Psoas muscle (tissue), 8 donors: ENCODE measurements around the gene DNAJC8. TPM values are rescaled to one million over a fixed set of nuclear protein-coding genes. Genes with fewer than 3 reads are reported as not detected.

Source experiments
- ATAC-seq, 4 donors: fragments of 200-7000 bp; cut with Tn5 transposase; one replicate each; pipeline ENCODE4 v1.9.1; 2020; ENCODE audit warnings: moderate library complexity in 3 of 4, mild to moderate bottlenecking in 2 of 4
- DNase-seq, 2 donors: peaks; one replicate each; pipeline ENCODE4 v3.0.0-alpha.2; 2020
- H3K27ac ChIP-seq: fragments of 200-600 bp; one replicate; pipeline ENCODE4 v1.8.0; 2022
- H3K27me3 ChIP-seq, 3 donors: fragments of 200-600 bp in 1 of 3; one replicate each; pipeline versions ENCODE4 v1.6.1 to v1.8.0; 2013 to 2022; ENCODE audit warnings: low read length in 2 of 3, mild to moderate bottlenecking in 2 of 3, moderate library complexity in 1 of 3; ENCODE audit not compliant: insufficient read depth in 3 of 3
- H3K36me3 ChIP-seq, 2 donors: fragments of 200-600 bp in 1 of 2; one replicate each; pipeline versions ENCODE4 v1.6.1 to v1.8.0; 2013 to 2022; ENCODE audit warnings: low read depth in 1 of 2, mild to moderate bottlenecking in 1 of 2, moderate library complexity in 1 of 2; ENCODE audit not compliant: insufficient read depth in 1 of 2
- H3K4me1 ChIP-seq: fragments of 200-600 bp; one replicate; pipeline ENCODE4 v1.8.0; 2022
- H3K4me3 ChIP-seq: fragments of 200-600 bp; one replicate; pipeline ENCODE4 v1.8.0; 2022; ENCODE audit warnings: mild to moderate bottlenecking
- H3K9me3 ChIP-seq: fragments of 200-600 bp; one replicate; pipeline ENCODE4 v1.8.0; 2022
- CTCF ChIP-seq: fragments of 200-600 bp; IDR thresholded peaks from one replicate; pipeline ENCODE4 v1.8.0; 2022; ENCODE audit warnings: antibody characterized with exemption
- WGBS, 3 donors: extraction: QIAGEN DNeasy Blood & Tissue Kit; methylation state at CpG; one replicate each; pipeline versions ENCODE4 v1.1.6 to v1.1.7; 2013; 5-methylcytosine and 5-hydroxymethylcytosine counted together
- intact Hi-C, 2 donors: fragments of 100-400 bp; cut with DNase I; formaldehyde crosslinking; loops; one replicate each; pipeline versions ENCODE4 v1.11.0 to v1.14.2; 2022
- polyA plus RNA-seq, 3 donors: library from polyadenylated mRNA; stranded (reverse); fragments of 200-250 nt; gene quantifications; one replicate each; pipeline ENCODE4 v1.2.3, GENCODE V29; 2013
- total RNA-seq, 4 donors: library from RNA; stranded (reverse); fragmentation: NEBNext Ultra II Directional in 2 of 4; extraction: Animal tissue kit (Norgen Biotek cat#: 25700) in 2 of 4; gene quantifications; one replicate each; pipeline versions ENCODE4 v1.2.1 to v1.2.4, GENCODE V29; 2021 to 2023
- donor health status: healthy with polysubstance abuse.
- donor health status: DM: no; HTN: no; CAD: no; lungs with moderate emphysema.
- donor health status: Bipolar disorder and iron deficiency.
- donor health status: healthy.
- donor health status: DM: yes; HTN: yes; CAD: no.
- donor health status: DM: no; HTN: no; CAD: no.
- donor health status: DM: no; HTN: no; CAD: no.
- donor health status: DM: yes; HTN: yes; CAD: no.

DNAJC8 gene
- total and polyA plus RNA-seq, 7 donors: 46.6 to 116 (median 64.0) TPM

GRCh38 chr1:28195780-28196179 is 37.0 kb downstream of the DNAJC8 start:
- WGBS, 3 donors: 94% methylated on average over 1 of the region's 1 CpG
- H3K4me1 ChIP-seq: no peaks in the 10 kb centered on the region
- no peaks in the 10 kb centered on the region for H3K9me3 ChIP-seq
- no peak overlapping the region for H3K27ac ChIP-seq
- H3K4me3 ChIP-seq: no peak overlapping the region
- no peak for DNase-seq
- no peaks in the 10 kb centered on the region for H3K27me3 ChIP-seq
- peaks cover 5 to 30% of the 10 kb centered on the region in 2 donors for H3K36me3 ChIP-seq
- ATAC-seq: no peak
- intact Hi-C loops: no loop called here
- no peak for TF ChIP-seq CTCF

GRCh38 chr1:28194326-28195035 is 38.3 kb downstream of the DNAJC8 start:
- DNase-seq (peak in 1 of 2 donors; percentile 28), ATAC-seq (no peak)
- Histone ChIP-seq H3K27me3 (no peaks in the 10 kb centered on the region), H3K9me3 (no peaks in the 10 kb centered on the region), H3K36me3 (peaks cover 1 to 17% of the 10 kb centered on the region in 2 donors), H3K4me1 (no peaks in the 10 kb centered on the region), H3K27ac (no peak overlapping the region), H3K4me3 (no peak overlapping the region)
- no peak for TF ChIP-seq CTCF
- WGBS, 3 donors: 73 to 82% (median 78%) methylated on average over 8 of the region's 8 CpGs
- intact Hi-C loops: no loop called here

- H3K27me3 ChIP-seq: no peaks in the 10 kb centered on the region
- ATAC-seq: no peak
- no peak for TF ChIP-seq CTCF
- no peaks in the 10 kb centered on the region for H3K9me3 ChIP-seq
- no peaks in the 10 kb centered on the region for H3K4me1 ChIP-seq
- 66 to 73% (median 70%) methylated on average over 8 of the region's 8 CpGs for WGBS, 3 donors
- H3K27ac ChIP-seq: no peak overlapping the region
- intact Hi-C loops: no loop called here
- no peak overlapping the region for H3K4me3 ChIP-seq
- DNase-seq: peak in 1 of 2 donors; percentile 39
- peaks cover 0 to 9% of the 10 kb centered on the region in 2 donors for H3K36me3 ChIP-seq
Measured at GRCh38 chr1:28193701-28194161, 39.1 kb downstream of the DNAJC8 start.

- H3K9me3 ChIP-seq: no peaks in the 10 kb centered on the region
- TF ChIP-seq CTCF: no peak
- intact Hi-C loops: no loop called here
- ATAC-seq: no peak
- no peaks in the 10 kb centered on the region for H3K4me1 ChIP-seq
- H3K4me3 ChIP-seq: no peak overlapping the region
- H3K27ac ChIP-seq: no peak overlapping the region
- WGBS, 3 donors: 60 to 67% (median 65%) methylated on average over 12 of the region's 12 CpGs
- peak in 1 of 2 donors; percentile 18 for DNase-seq
- H3K36me3 ChIP-seq: no peaks in the 10 kb centered on the region
- H3K27me3 ChIP-seq: no peaks in the 10 kb centered on the region
Measured at GRCh38 chr1:28190996-28191645, 41.7 kb downstream of the DNAJC8 start.
